Peyer's patch (tissue), 4 donors: Measurements from ENCODE around the gene MRPL33.

Experiments
- CTCF ChIP-seq, 6 experiments: fragments of 450-650 bp in 4 of 6; fragments of 200-600 bp in 2 of 6; sonication (generic) in 1 of 6; IDR thresholded peaks; one replicate each; pipeline ENCODE4 v1.5.1; 2017 to 2019; ENCODE audit warnings: antibody characterized with exemption in 6 of 6, mild to moderate bottlenecking in 3 of 6, moderate library complexity in 1 of 6
- POLR2A ChIP-seq, 2 donors: fragments of 450-650 bp; IDR thresholded peaks; one replicate each; pipeline ENCODE4 v1.5.1; 2017; ENCODE audit warnings: antibody characterized with exemption in 2 of 2, mild to moderate bottlenecking in 2 of 2, moderate library complexity in 2 of 2

GRCh38 chr2:27815860-27816438 is 44.4 kb downstream of the MRPL33 start:
- TF ChIP-seq CTCF (IDR thresholded peaks at IDR 0.05) (no peak), POLR2A (IDR thresholded peaks at IDR 0.05) (no peak)
